SK-N-SH (cell line): ENCODE results near the gene GJD4.

Experiments
- ELF1 ChIP-seq: IDR thresholded peaks from 2 replicates; pipeline ENCODE4 v1.4.0; 2012
- EP300 ChIP-seq, 2 experiments: IDR thresholded peaks; 2 replicates each; pipeline versions ENCODE4 v1.4.0 to v1.6.1; 2012; ENCODE audit warnings: borderline replicate concordance in 1 of 2, low read depth in 1 of 2, low read length in 1 of 2
- NFIC ChIP-seq: IDR thresholded peaks from 2 replicates; pipeline ENCODE4 v1.4.0; 2012; ENCODE audit warnings: borderline replicate concordance
- TF ChIP-seq, protein P1 (sequence below): fragments of 200-600 bp; sonication (generic); IDR thresholded peaks from 2 replicates; pipeline ENCODE4 v1.6.1; 2017; ENCODE audit warnings: antibody characterized with exemption, mild to moderate bottlenecking, moderate library complexity

DNA sequence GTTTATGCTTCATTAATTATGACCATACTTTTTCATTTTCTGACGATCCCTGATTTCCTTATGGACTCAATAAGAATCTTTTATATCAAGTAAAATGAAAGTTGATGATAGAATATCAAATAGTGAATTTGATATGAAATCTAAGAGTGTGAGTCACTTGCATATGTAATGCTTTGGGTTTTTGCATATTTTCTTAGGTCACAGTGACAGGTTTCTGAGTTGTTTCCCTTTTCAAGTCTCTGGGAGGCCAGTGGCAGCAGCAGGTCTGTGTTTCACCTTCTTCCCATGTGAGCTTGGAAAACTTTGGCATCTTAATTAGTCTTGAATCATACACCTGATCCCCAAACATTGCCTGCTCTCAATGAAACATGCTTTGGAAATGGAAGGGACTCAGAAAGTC is 34.7 kb upstream of the GJD4 start:
- TF ChIP-seq, protein P1, sequence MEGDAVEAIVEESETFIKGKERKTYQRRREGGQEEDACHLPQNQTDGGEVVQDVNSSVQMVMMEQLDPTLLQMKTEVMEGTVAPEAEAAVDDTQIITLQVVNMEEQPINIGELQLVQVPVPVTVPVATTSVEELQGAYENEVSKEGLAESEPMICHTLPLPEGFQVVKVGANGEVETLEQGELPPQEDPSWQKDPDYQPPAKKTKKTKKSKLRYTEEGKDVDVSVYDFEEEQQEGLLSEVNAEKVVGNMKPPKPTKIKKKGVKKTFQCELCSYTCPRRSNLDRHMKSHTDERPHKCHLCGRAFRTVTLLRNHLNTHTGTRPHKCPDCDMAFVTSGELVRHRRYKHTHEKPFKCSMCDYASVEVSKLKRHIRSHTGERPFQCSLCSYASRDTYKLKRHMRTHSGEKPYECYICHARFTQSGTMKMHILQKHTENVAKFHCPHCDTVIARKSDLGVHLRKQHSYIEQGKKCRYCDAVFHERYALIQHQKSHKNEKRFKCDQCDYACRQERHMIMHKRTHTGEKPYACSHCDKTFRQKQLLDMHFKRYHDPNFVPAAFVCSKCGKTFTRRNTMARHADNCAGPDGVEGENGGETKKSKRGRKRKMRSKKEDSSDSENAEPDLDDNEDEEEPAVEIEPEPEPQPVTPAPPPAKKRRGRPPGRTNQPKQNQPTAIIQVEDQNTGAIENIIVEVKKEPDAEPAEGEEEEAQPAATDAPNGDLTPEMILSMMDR, result no peak
- TF ChIP-seq NFIC, result no peak
- TF ChIP-seq EP300 (IDR thresholded peaks at IDR 0.05; ENCODE audit: borderline replicate concordance in 1 of 2, low read depth in 1 of 2, low read length in 1 of 2), result no peak
- TF ChIP-seq ELF1, result no peak
